GM12874 (cell line): ENCODE results near the gene BLCAP.

ENCODE experiments used
- TF ChIP-seq, protein P1 (sequence below): IDR thresholded peaks from 2 replicates; pipeline ENCODE4 v1.5.1; 2011; ENCODE audit warnings: low read depth, mild to moderate bottlenecking, control low read depth, low read length, moderate library complexity; ENCODE audit not compliant: insufficient read depth

BLCAP gene

GRCh38 chr20:37475252-37475651 lies 52.4 kb downstream of the BLCAP start:
- TF ChIP-seq, protein P1, sequence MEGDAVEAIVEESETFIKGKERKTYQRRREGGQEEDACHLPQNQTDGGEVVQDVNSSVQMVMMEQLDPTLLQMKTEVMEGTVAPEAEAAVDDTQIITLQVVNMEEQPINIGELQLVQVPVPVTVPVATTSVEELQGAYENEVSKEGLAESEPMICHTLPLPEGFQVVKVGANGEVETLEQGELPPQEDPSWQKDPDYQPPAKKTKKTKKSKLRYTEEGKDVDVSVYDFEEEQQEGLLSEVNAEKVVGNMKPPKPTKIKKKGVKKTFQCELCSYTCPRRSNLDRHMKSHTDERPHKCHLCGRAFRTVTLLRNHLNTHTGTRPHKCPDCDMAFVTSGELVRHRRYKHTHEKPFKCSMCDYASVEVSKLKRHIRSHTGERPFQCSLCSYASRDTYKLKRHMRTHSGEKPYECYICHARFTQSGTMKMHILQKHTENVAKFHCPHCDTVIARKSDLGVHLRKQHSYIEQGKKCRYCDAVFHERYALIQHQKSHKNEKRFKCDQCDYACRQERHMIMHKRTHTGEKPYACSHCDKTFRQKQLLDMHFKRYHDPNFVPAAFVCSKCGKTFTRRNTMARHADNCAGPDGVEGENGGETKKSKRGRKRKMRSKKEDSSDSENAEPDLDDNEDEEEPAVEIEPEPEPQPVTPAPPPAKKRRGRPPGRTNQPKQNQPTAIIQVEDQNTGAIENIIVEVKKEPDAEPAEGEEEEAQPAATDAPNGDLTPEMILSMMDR: no peak

- TF ChIP-seq, protein P1: no peak
Measured at GRCh38 chr20:37474386-37474785, 53.3 kb downstream of the BLCAP start.

DNA sequence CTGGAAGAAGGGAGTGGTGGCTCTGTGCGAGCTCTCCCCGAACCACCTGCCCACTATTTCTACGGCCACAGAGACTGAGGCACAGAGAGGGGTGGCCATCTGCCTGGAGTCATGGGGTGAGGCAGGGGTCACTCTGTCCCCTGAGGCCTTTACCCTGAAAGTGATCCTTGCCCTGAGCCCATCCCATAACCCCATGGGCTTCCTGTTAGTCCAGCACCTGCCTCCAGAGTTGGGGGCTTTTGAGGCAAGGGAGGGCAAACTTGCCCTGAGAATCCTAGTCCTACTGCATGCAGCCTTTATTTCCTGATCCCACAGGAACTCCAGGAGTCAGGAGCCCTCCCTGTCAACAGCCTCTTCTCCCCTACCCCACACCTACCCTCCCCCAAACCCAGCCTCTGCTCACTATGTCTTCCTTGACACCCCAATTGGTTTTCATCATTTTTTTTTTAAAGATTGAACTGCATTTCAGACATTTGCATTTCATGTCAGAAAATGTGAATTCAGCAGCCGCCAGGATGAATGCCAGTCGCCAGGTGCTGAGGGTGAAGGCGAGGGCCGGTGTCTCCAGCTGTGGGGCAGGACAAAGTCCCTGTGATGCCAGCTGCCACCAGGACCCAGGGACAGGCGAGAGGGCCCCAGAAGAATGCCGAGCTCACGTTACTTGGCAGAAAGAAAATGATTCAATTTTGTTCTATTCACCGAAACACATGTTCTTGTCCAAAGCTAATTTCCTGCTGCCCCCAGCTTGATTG lies 54.3 kb downstream of the BLCAP start:
- TF ChIP-seq, protein P1: no peak

GRCh38 chr20:37471741-37472235 lies 55.9 kb downstream of the BLCAP start:
- TF ChIP-seq, protein P1: no peak

- TF ChIP-seq, protein P1: no peak
Measured at GRCh38 chr20:37469531-37469930, 58.1 kb downstream of the BLCAP start.

DNA sequence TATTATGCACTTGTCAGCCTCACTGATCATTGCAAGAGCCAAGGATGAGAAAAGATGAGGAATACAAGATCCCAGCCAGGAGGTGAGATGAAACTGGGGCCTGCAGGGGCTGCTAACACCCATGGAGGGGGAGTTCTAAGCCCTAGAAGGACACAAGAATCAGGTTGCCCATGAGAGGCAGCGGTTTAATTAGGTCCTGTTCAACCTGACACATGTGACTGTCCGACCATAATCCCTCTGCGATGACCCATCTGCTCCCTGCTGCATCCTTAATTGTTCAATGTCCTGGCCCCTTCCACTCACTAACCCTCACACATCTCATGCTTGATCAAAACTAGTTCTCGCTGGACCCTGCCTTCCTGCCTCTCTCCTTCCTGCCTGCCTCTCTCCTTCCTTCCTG lies 58.8 kb downstream of the BLCAP start:
- TF ChIP-seq, protein P1: no peak
